GM19372 (cell line): ENCODE results near the gene KRTAP10-8.
"Not testable (repeated sequence)": the region's sequence is repeated elsewhere in the genome, so short reads cannot be mapped to it uniquely, and the experiment has no call there.

Experiments used
- ATAC-seq: cut with Tn5 transposase; IDR thresholded peaks from one replicate; pipeline ENCODE4 v1.9.1; 2021; ENCODE audit warnings: mild to moderate bottlenecking, low read depth, moderate library complexity; ENCODE audit not compliant: unreplicated experiment

The KRTAP10-8 gene, protein sequence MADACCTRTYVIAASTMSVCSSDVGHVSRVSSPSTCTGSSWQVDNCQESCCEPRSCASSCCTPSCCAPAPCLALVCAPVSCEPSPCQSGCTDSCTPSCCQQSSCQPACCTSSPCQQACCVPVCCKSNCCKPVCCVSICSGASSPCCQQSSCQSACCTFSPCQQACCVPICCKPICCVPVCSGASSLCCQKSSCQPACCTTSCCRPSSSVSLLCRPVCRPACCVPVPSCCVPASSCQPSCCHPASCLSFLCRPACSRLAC

GRCh38 chr21:44612029-44612486 lies at the start of gene KRTAP10-8:
Gene KRTAP10-8, plus strand, starts transcription at chr21:44612079. Its CDS starts 22 bp downstream, at chr21:44612101.
- ATAC-seq = no peak

- no peak for ATAC-seq
Measured at GRCh38 chr21:44564099-44564498, 47.8 kb upstream of the KRTAP10-8 start.

GRCh38 chr21:44564886-44565598 lies 46.8 kb upstream of the KRTAP10-8 start:
- ATAC-seq = no peak

GRCh38 chr21:44566403-44566802 lies 45.5 kb upstream of the KRTAP10-8 start:
- ATAC-seq = no peak

DNA sequence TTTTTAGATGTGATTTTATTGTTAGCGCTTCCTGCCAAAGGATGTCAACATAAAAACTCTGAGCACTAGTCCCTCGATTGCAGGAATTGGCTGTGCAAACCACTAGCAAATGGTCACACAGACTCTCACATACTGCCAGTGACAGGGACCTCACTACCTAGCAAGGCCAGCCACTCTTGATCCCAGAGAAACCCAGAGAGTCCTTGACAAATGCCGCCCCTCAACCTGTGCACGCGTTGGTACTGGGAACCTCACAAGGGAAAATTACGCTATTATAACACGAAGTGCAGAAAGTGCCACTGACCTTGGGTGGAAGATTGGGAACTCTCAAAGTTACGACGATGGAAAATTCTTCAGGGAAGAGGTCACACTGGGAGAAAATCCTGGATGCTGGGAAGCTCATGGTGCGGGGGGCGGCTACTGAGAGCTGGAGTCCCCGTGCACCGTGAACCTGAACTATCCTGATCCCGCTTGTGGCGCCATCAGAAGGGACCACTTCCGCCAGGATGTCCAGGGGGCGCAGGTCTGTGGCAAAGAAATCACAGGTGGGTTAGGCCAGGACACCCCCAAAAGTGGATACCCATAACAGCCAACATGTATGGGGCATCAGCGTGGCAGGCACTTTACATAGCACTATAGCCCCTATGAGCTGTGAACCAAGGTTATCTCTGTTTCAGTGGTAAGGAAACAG lies 44.3 kb upstream of the KRTAP10-8 start:
- ATAC-seq = no peak

GRCh38 chr21:44568261-44568660 lies 43.6 kb upstream of the KRTAP10-8 start:
- no peak for ATAC-seq

- ATAC-seq = no peak
Measured at GRCh38 chr21:44568667-44569556, 43.0 kb upstream of the KRTAP10-8 start.

DNA sequence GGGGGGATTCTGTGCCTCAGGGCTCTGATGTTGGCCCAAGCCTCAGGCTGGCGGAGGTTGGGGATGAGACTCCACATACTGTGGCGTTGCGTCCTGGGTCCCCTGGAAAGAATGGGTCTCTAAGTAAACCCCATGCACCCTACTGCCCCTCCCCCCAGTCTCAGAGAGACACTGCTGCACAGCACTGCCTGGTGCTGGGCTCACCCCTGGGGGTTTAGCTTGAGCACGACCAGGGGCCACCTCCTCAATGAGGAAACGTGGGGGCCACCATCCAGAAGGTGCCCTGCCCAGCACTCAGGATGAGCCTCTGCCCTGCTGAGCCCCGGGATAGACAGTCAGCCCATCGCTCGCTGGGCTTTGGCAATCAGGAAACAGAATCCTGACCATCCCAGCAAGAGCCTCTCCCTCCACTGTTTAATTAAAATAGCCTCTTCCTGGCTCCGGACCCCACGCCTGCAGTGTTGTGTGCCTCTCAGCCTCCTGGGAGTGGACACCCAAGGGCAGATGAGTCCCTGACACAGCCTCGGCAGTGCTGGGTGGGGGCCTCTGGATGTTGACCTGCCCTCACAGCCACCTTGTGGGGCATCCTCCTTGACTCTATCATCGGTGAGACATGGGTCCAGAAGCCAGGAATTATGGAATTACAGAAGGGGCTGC lies 41.9 kb upstream of the KRTAP10-8 start:
- no peak for ATAC-seq

GRCh38 chr21:44571296-44571695 lies 40.6 kb upstream of the KRTAP10-8 start:
- no peak for ATAC-seq

- no peak for ATAC-seq
Measured at GRCh38 chr21:44571844-44572782, 39.8 kb upstream of the KRTAP10-8 start.

- no peak for ATAC-seq
Measured at GRCh38 chr21:44572959-44573583, 38.8 kb upstream of the KRTAP10-8 start.

DNA sequence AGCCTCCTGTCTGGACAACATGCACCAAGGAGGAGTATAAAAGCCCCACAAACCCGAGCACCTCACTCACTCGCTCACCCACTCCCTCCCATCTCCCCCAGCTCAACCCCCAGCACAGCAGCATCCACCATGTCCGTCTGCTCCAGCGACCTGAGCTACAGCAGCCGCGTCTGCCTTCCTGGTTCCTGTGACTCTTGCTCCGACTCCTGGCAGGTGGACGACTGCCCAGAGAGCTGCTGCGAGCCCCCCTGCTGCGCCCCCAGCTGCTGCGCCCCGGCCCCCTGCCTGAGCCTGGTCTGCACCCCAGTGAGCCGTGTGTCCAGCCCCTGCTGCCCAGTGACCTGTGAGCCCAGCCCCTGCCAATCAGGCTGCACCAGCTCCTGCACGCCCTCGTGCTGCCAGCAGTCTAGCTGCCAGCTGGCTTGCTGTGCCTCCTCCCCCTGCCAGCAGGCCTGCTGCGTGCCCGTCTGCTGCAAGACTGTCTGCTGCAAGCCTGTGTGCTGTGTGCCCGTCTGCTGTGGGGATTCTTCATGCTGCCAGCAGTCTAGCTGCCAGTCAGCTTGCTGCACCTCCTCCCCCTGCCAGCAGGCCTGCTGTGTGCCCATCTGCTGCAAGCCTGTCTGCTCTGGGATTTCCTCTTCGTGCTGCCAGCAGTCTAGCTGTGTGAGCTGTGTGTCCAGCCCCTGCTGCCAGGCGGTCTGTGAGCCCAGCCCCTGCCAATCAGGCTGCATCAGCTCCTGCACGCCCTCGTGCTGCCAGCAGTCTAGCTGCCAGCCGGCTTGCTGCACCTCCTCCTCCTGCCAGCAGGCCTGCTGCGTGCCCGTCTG lies 38.0 kb upstream of the KRTAP10-8 start, which contains the start of gene KRTAP10-4:
KRTAP10-4 (plus strand) TSS at position 100 of the 827 bp plus-strand sequence; CDS start at position 130, 30 bp downstream.
- not testable (repeated sequence) for ATAC-seq

GRCh38 chr21:44574457-44575306 lies 37.2 kb upstream of the KRTAP10-8 start:
- ATAC-seq = no peak

- ATAC-seq = no peak
Measured at GRCh38 chr21:44575307-44576024, 36.4 kb upstream of the KRTAP10-8 start.

GRCh38 chr21:44576025-44576420 lies 35.9 kb upstream of the KRTAP10-8 start:
- ATAC-seq = no peak
